Tibial nerve (tissue), 3 donors: Measurements from ENCODE around the gene TRPM8.

Experiments
- POLR2A ChIP-seq, 2 donors: fragments of 450-650 bp; IDR thresholded peaks; one replicate each; pipeline ENCODE4 v1.6.1; 2017; ENCODE audit warnings: antibody characterized with exemption in 2 of 2, mild to moderate bottlenecking in 2 of 2, moderate library complexity in 2 of 2
- TF ChIP-seq, protein P1 (sequence below), 5 experiments: fragments of 200-600 bp in 3 of 5; fragments of 450-650 bp in 2 of 5; sonication (generic) in 3 of 5; IDR thresholded peaks; one replicate each; pipeline ENCODE4 v1.5.1; 2016 to 2019; ENCODE audit warnings: antibody characterized with exemption in 5 of 5, mild to moderate bottlenecking in 3 of 5, moderate library complexity in 2 of 5

DNA sequence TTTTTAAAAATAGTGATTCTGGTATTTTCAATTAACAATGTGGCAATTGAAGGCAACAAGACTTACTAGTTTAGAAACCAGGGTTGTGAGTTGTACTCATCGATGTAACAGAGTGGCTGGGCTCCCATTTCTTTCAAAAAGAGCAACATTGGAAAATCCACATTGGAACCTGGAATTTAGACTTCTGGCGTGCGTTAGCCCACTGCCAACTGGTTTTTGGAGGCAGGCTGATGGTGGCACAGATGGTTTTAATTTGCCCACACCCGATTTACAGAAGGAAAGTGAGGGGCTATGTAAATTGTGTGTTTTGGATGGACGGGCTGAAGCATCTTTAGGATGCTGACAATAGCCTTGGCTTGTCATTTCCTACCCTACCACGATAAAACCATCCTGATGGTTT is 66.3 kb downstream of the TRPM8 start:
- TF ChIP-seq, protein P1, sequence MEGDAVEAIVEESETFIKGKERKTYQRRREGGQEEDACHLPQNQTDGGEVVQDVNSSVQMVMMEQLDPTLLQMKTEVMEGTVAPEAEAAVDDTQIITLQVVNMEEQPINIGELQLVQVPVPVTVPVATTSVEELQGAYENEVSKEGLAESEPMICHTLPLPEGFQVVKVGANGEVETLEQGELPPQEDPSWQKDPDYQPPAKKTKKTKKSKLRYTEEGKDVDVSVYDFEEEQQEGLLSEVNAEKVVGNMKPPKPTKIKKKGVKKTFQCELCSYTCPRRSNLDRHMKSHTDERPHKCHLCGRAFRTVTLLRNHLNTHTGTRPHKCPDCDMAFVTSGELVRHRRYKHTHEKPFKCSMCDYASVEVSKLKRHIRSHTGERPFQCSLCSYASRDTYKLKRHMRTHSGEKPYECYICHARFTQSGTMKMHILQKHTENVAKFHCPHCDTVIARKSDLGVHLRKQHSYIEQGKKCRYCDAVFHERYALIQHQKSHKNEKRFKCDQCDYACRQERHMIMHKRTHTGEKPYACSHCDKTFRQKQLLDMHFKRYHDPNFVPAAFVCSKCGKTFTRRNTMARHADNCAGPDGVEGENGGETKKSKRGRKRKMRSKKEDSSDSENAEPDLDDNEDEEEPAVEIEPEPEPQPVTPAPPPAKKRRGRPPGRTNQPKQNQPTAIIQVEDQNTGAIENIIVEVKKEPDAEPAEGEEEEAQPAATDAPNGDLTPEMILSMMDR (IDR thresholded peaks at IDR 0.05): no peak
- TF ChIP-seq POLR2A (IDR thresholded peaks at IDR 0.05): no peak
